Choroid plexus epithelial cell (primary cell): ENCODE results near the gene TCL1B.

Experiments used
- DNase-seq: peaks from one replicate; pipeline ENCODE4 v3.0.0-alpha.2; 2010; ENCODE audit warnings: low read depth
- H3K4me3 ChIP-seq: 2 replicates; pipeline ENCODE4 v1.5.1; 2011; ENCODE audit warnings: low read depth, mild to moderate bottlenecking, control low read depth, low read length, moderate library complexity
- TF ChIP-seq, protein P1 (sequence below): conservative IDR thresholded peaks from 2 replicates; pipeline ENCODE4 v1.5.1; 2011; ENCODE audit warnings: low read depth, mild to moderate bottlenecking, control low read depth, inconsistent platforms, low read length, moderate library complexity

The TCL1B gene

DNA sequence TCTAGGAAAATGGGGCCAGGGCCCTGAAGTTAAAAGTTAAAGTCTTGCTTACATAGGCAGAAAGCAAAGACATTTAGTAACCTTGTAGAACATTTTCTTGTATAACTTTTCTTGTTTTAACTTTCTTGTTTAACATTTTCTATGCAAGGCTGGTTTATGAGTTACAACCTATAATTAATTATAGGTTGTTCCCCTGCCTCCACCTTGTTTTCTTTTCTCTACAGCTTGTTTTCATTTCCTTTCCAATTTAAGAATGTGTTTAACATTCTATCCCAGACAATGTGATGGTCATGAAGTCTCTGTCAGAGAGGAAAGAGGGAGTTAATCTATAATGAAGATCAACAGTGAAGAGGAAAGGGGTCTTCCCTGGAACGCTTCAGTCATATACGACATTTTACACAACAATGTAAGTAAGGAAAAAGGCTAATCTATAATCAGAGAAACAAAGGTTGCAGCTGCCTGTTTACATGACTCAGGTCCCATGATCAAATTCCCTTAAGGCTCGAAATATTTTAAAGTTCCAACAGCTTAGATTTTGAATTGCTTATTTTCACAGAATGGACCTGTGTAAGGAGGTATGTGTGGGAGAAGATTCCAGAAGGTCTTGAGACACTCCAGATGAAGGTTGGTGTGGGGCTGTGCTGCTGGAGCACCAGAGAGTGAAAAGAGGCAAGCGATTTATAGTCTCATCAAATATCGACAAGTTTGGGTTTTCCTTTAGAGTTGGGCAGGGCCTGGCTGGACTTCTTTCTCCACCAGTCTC is 34.2 kb upstream of the TCL1B start:
- TF ChIP-seq, protein P1, sequence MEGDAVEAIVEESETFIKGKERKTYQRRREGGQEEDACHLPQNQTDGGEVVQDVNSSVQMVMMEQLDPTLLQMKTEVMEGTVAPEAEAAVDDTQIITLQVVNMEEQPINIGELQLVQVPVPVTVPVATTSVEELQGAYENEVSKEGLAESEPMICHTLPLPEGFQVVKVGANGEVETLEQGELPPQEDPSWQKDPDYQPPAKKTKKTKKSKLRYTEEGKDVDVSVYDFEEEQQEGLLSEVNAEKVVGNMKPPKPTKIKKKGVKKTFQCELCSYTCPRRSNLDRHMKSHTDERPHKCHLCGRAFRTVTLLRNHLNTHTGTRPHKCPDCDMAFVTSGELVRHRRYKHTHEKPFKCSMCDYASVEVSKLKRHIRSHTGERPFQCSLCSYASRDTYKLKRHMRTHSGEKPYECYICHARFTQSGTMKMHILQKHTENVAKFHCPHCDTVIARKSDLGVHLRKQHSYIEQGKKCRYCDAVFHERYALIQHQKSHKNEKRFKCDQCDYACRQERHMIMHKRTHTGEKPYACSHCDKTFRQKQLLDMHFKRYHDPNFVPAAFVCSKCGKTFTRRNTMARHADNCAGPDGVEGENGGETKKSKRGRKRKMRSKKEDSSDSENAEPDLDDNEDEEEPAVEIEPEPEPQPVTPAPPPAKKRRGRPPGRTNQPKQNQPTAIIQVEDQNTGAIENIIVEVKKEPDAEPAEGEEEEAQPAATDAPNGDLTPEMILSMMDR, result no peak
- no peak for DNase-seq
- no peak overlapping the region for H3K4me3 ChIP-seq

DNA sequence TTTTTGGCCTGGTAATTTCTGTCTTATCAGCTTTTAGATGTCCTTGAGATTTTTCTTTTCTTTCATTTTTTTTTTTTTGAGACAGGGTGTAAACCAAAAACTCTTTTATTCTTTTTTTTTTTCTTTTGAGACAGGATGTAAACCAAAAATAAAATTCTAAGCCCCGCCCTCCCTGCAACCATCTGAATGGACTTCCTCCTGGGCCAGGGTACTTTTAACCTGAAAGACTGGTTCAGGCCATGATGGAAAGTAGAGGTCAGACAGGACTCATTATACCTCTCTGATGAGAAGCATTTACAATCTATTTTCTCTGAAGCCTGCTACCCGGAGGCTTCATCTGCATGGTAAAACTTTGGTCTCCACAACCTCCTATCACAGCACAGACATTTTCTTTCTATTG is 33.5 kb upstream of the TCL1B start:
- no peak for DNase-seq
- TF ChIP-seq, protein P1, result no peak
- H3K4me3 ChIP-seq, result no peak overlapping the region

DNA sequence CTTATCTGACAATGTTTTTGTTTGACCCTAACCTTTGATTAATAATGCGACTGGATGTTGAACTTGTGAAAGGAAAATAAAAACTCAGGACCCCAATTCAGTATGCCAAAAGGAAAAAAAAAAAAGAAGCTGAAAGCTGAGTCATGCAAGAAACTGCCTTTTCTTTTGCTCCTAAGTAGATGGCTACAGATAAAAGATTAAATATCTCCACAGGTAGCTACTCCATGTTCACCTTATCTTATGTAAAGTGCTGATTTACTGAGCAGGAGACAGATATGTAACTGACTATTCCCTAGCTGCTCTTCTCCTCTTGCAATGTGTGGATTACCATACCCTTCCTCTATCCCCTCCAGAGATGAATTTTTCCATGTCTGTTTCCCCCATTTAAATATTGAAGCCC is 30.8 kb upstream of the TCL1B start:
- no peak for DNase-seq
- TF ChIP-seq, protein P1, result no peak
- H3K4me3 ChIP-seq, result no peak overlapping the region

DNA sequence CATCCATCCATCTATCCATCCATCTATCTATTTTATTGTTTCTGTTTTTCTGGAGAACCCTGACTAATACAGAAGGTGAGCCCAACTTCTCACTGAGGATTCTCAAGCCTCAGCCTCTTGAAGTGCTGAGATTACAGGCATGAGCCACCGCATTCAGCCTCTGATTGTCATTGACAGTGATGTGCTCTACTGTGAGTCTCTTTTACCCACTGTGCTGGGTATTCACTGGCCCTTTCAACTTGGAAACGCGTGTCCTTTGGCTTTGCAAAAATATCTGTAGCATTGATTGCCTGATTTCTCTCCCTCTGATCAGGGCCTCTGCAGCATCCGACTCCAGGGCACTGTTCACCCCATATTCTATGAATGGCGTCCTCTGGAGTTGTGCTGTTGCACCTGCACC is 29.6 kb upstream of the TCL1B start:
- TF ChIP-seq, protein P1, result no peak

DNA sequence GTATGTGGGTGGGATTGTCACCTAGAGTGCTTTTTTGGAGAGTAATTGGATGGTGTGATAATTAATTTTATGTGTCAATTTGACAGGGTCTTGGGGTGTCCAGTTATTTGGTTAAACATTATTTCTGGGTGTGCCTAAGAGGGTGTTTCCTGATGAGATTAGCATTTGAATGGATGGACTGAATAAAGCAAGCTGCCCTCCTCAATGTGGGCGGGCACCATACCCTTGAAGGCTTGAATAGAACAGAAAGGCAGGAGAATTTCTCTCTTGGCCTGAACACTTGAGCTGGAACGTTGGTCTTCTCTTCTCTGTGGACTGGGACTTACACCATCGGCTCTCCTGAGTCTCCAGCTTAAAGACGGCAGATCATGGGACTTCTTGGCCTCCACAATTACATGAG is 28.8 kb upstream of the TCL1B start:
- DNase-seq, result no peak
- no peak overlapping the region for H3K4me3 ChIP-seq
- TF ChIP-seq, protein P1, result no peak

More for the DNA sequence above, 29.6 kb upstream of the TCL1B start:
- H3K4me3 ChIP-seq, result no peak overlapping the region
- DNase-seq, result no peak

DNA sequence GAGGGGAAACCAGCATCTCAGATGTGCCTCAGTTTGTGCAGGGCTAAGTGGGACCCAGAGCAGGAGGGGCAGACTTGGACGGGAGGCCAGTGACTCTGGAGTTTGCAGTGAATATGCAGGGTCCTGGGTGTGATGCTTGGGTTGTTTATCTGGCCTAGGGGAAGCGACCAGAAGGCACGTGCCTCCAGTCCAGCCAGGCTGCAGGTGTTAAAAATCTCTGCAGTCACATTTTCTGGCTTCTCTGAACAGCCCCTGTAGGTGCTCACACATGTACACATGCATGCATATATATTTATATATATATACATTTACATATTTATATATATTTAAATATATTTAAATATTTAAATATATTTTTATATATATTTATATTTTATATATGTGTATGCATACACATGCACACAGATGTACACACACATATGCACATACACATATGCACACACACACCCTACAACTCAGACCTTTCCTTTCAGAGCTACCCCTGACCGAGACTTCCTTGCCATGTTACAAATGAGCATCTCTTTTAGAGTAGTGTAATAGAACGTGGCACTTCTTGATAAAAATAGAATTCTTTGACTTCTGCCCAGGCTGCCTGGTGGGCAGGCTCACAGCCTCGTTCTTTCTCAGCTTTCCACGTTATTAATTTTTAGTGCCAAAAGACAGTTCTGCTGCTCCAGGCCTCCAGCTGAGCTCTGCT is 26.8 kb upstream of the TCL1B start:
- H3K4me3 ChIP-seq, result no peak overlapping the region
- TF ChIP-seq, protein P1, result no peak
- no peak for DNase-seq

DNA sequence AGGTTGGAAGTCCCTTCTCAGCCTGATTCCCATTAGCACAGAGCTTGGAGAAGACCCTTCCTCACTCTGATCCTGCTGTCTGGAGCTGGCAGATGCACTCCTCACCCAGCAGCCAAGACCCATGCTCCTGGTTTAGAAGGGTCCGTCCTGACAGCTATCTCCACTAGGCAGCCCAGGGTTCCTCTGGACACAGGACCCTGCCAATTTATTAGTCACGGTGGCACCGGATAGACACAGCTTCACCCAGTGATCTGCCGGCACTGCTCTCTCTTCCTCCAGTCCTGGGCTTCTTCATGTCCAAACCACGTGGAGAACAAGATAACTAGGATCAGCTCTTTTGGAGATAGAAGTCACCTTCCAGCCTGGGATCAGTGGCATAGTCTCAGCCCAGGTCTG is 26.2 kb upstream of the TCL1B start:
- TF ChIP-seq, protein P1, result no peak

More for the DNA sequence above, 26.2 kb upstream of the TCL1B start:
- H3K4me3 ChIP-seq, result no peak overlapping the region
- DNase-seq, result no peak
